ENCODE data around the gene SERPINB6.
"Not testable (repeated sequence)": the region's sequence is repeated elsewhere in the genome, so short reads cannot be mapped to it uniquely, and the experiment has no call there.

Gene SERPINB6

GRCh38 chr6:2958776-2959175, 12.6 kb downstream of the SERPINB6 start:
- DNase-seq (ENCODE audit: low read depth in 2 of 2) = no peak

- DNase-seq (ENCODE audit: low read depth in 2 of 2) = no peak
These were observed 13.0 kb downstream of the SERPINB6 start for GRCh38 chr6:2958331-2958711.

- no peak for DNase-seq (ENCODE audit: low read depth in 2 of 2)
These were observed 13.6 kb downstream of the SERPINB6 start for GRCh38 chr6:2957696-2958330.

- no peak for DNase-seq (ENCODE audit: low read depth in 2 of 2)
These were observed 14.3 kb downstream of the SERPINB6 start for GRCh38 chr6:2956930-2957685.

- no peak for DNase-seq (ENCODE audit: low read depth in 2 of 2)
These were observed 18.3 kb downstream of the SERPINB6 start for GRCh38 chr6:2953098-2953497.

GRCh38 chr6:2952557-2953095, 18.7 kb downstream of the SERPINB6 start:
- DNase-seq (ENCODE audit: low read depth in 2 of 2) = peak; percentile 57 to 62

- DNase-seq (ENCODE audit: low read depth in 2 of 2) = no peak
These were observed 19.6 kb downstream of the SERPINB6 start for GRCh38 chr6:2951728-2952127.

- no peak for DNase-seq (ENCODE audit: low read depth in 2 of 2)
These were observed 20.7 kb downstream of the SERPINB6 start for GRCh38 chr6:2950713-2951112.

GRCh38 chr6:2949536-2950083, 21.8 kb downstream of the SERPINB6 start:
- DNase-seq (ENCODE audit: low read depth in 2 of 2) = no peak

- DNase-seq (ENCODE audit: low read depth in 2 of 2) = no peak
These were observed 22.2 kb downstream of the SERPINB6 start for GRCh38 chr6:2949121-2949520.

- no peak for DNase-seq (ENCODE audit: low read depth in 2 of 2)
These were observed 22.9 kb downstream of the SERPINB6 start for GRCh38 chr6:2948228-2949025.

- no peak for DNase-seq (ENCODE audit: low read depth in 2 of 2)
These were observed 23.9 kb downstream of the SERPINB6 start for GRCh38 chr6:2947445-2947844.

GRCh38 chr6:2945153-2945452, 26.3 kb downstream of the SERPINB6 start:
- DNase-seq (ENCODE audit: low read depth in 2 of 2) = no peak

GRCh38 chr6:2944405-2945152, 26.8 kb downstream of the SERPINB6 start:
- no peak for DNase-seq (ENCODE audit: low read depth in 2 of 2)

- no peak for DNase-seq (ENCODE audit: low read depth in 2 of 2)
These were observed 27.8 kb downstream of the SERPINB6 start for GRCh38 chr6:2943564-2943955.

- no peak for DNase-seq (ENCODE audit: low read depth in 2 of 2)
These were observed 28.3 kb downstream of the SERPINB6 start for GRCh38 chr6:2942914-2943563.

GRCh38 chr6:2942116-2942515, 29.3 kb downstream of the SERPINB6 start:
- not testable (repeated sequence) for DNase-seq (ENCODE audit: low read depth in 2 of 2)

GRCh38 chr6:2940851-2941250, 30.5 kb downstream of the SERPINB6 start:
- DNase-seq (ENCODE audit: low read depth in 2 of 2) = peak in 1 of 2 donors; percentile 19

GRCh38 chr6:2940010-2940850, 31.1 kb downstream of the SERPINB6 start:
- DNase-seq (ENCODE audit: low read depth in 2 of 2) = peak; percentile 79 to 86
